H1 (cell line): ENCODE measurements around the gene HK2. TPM values are rescaled to one million over a fixed set of nuclear protein-coding genes. Genes with fewer than 3 reads are reported as not detected.

Experiments used
- CTCF ChIA-PET: fragments of 300-600 bp; sonication (Branson Sonifier 250); formaldehyde crosslinking; loops from one replicate; lab custom pipeline; 2021; ENCODE audit not compliant: partially characterized antibody; lab: Charles Lee
- POLR2A ChIA-PET: fragments of 300-600 bp; sonication (Branson Sonifier 250); formaldehyde crosslinking; loops from one replicate; lab custom pipeline; 2021; ENCODE audit warnings: inconsistent platforms; ENCODE audit not compliant: partially characterized antibody; lab: Charles Lee
- DNase-seq, 2 experiments: peaks; one replicate each; pipeline versions ENCODE4 v3.0.0 to v3.0.0-alpha.2; 2010 to 2022; ENCODE audit warnings: low spot score in 2 of 2, low read depth in 1 of 2, mixed read lengths in 1 of 2
- FAIRE-seq: peaks from 2 replicates; lab custom pipeline; 2011; peaks lifted over from hg19 to GRCh38; lab: Jason Lieb, UNC
- H2AFZ ChIP-seq: 2 replicates; pipeline ENCODE4 v1.8.1; 2012; ENCODE audit warnings: low read length, inconsistent platforms
- H2AK5ac ChIP-seq: 2 replicates; pipeline ENCODE4 v1.6.1; 2013; ENCODE audit warnings: low read depth, low read length
- H2BK120ac ChIP-seq: replicated peaks from 2 replicates; pipeline ENCODE3; 2013; ENCODE audit warnings: low read depth, low read length, inconsistent platforms
- H2BK12ac ChIP-seq: 2 replicates; pipeline ENCODE4 v1.6.1; 2013; ENCODE audit warnings: low read depth, low read length
- H2BK15ac ChIP-seq: 2 replicates; pipeline ENCODE4 v1.6.1; 2013; ENCODE audit warnings: low read length
- H2BK20ac ChIP-seq: 2 replicates; pipeline ENCODE4 v1.6.1; 2013; ENCODE audit warnings: low read length
- H2BK5ac ChIP-seq: 2 replicates; pipeline ENCODE4 v1.6.1; 2013; ENCODE audit warnings: low read depth, low read length
- H3K14ac ChIP-seq: 2 replicates; pipeline ENCODE4 v1.6.1; 2013; ENCODE audit warnings: inconsistent platforms; ENCODE audit not compliant: insufficient read length
- H3K18ac ChIP-seq: 2 replicates; pipeline ENCODE4 v1.6.1; 2013; ENCODE audit warnings: low read length; ENCODE audit errors: extremely low read depth
- H3K23ac ChIP-seq: 2 replicates; pipeline ENCODE4 v1.6.1; 2013; ENCODE audit warnings: inconsistent platforms; ENCODE audit not compliant: insufficient read length
- H3K23me2 ChIP-seq: 2 replicates; pipeline ENCODE4 v1.6.1; 2013; ENCODE audit warnings: low read depth, low read length
- H3K27ac ChIP-seq: 2 replicates; pipeline ENCODE4 v1.6.1; 2011; ENCODE audit warnings: low read depth, low read length, inconsistent platforms
- H3K27me3 ChIP-seq, 4 experiments: replicated peaks in 1 of 4; 1 replicate in 1 of 4; 2 replicates in 3 of 4; pipeline versions ENCODE4 v1.6.1 to v1.8.1; 2011 to 2013; ENCODE audit warnings: low read length in 3 of 4, mild to moderate bottlenecking in 3 of 4, inconsistent platforms in 2 of 4, mixed read lengths in 2 of 4, moderate library complexity in 1 of 4; ENCODE audit not compliant: control insufficient read depth in 3 of 4, insufficient read depth in 3 of 4; ENCODE audit errors: extremely low read depth in 1 of 4
- H3K36me3 ChIP-seq, 4 experiments: 2 replicates each; pipeline versions ENCODE4 v1.6.1 to v1.8.1; 2011 to 2013; ENCODE audit warnings: mild to moderate bottlenecking in 4 of 4, low read length in 3 of 4, moderate library complexity in 2 of 4, control low read depth in 1 of 4, inconsistent platforms in 1 of 4; ENCODE audit not compliant: insufficient read depth in 4 of 4, control insufficient read depth in 2 of 4
- H3K4ac ChIP-seq: replicated peaks from 2 replicates; pipeline ENCODE3; 2013; ENCODE audit warnings: low read length, low read depth, mixed read lengths, inconsistent platforms; ENCODE audit not compliant: insufficient read length
- H3K4me1 ChIP-seq, 4 experiments: replicated peaks in 1 of 4; 1 replicate in 1 of 4; 2 replicates in 3 of 4; pipeline versions ENCODE4 v1.6.1 to v1.8.1; 2011 to 2013; ENCODE audit warnings: low read length in 3 of 4, inconsistent platforms in 2 of 4, mixed read lengths in 1 of 4; ENCODE audit not compliant: insufficient read depth in 4 of 4, control insufficient read depth in 3 of 4
- H3K4me2 ChIP-seq, 2 experiments: 2 replicates each; pipeline versions ENCODE4 v1.6.1 to v1.8.1; 2011 to 2013; ENCODE audit warnings: low read depth in 2 of 2, low read length in 2 of 2, control low read depth in 1 of 2, inconsistent platforms in 1 of 2, mild to moderate bottlenecking in 1 of 2; ENCODE audit not compliant: insufficient read depth in 1 of 2
- H3K4me3 ChIP-seq, 4 experiments: fragments of 200-600, 300-600 bp in 1 of 4; sonication (generic), shearing (Covaris generic), sonication (Bioruptor Twin) in 1 of 4; 2 replicates each; pipeline versions ENCODE4 v1.5.1 to v1.8.1; 2011 to 2016; ENCODE audit warnings: low read length in 4 of 4, low read depth in 3 of 4, control low read depth in 2 of 4, inconsistent platforms in 2 of 4, mild to moderate bottlenecking in 2 of 4, mixed read lengths in 1 of 4, moderate library complexity in 1 of 4; ENCODE audit not compliant: insufficient read depth in 2 of 4; ENCODE audit errors: extremely low read depth in 1 of 4
- H3K56ac ChIP-seq: replicated peaks from 2 replicates; pipeline ENCODE3; 2013; ENCODE audit warnings: low read depth, mild to moderate bottlenecking, mixed read lengths, low read length, inconsistent platforms; ENCODE audit not compliant: insufficient read length
- H3K79me1 ChIP-seq: 2 replicates; pipeline ENCODE4 v1.6.1; 2013; ENCODE audit warnings: low read depth, low read length, control low read depth
- H3K79me2 ChIP-seq, 2 experiments: 2 replicates each; pipeline versions ENCODE4 v1.6.1 to v1.8.1; 2012 to 2013; ENCODE audit warnings: low read length in 2 of 2, mild to moderate bottlenecking in 2 of 2, inconsistent platforms in 1 of 2; ENCODE audit not compliant: insufficient read depth in 2 of 2, control insufficient read depth in 1 of 2
- H3K9ac ChIP-seq, 4 experiments: replicated peaks in 1 of 4; 1 replicate in 1 of 4; 2 replicates in 3 of 4; pipeline versions ENCODE4 v1.6.1 to v1.8.1; 2011 to 2013; ENCODE audit warnings: low read depth in 3 of 4, low read length in 3 of 4, control low read depth in 2 of 4, mild to moderate bottlenecking in 2 of 4, moderate library complexity in 2 of 4, inconsistent platforms in 1 of 4; ENCODE audit errors: extremely low read depth in 1 of 4
- H3K9me3 ChIP-seq, 2 experiments: 2 replicates each; pipeline versions ENCODE4 v1.6.1 to v1.8.1; 2012 to 2013; ENCODE audit warnings: mild to moderate bottlenecking in 2 of 2, moderate library complexity in 2 of 2, control low read depth in 1 of 2, inconsistent platforms in 1 of 2, low read depth in 1 of 2, low read length in 1 of 2, mixed read lengths in 1 of 2; ENCODE audit not compliant: insufficient read depth in 2 of 2
- H4K20me1 ChIP-seq, 2 experiments: replicated peaks in 1 of 2; 2 replicates each; pipeline versions ENCODE3 to v1.8.1; 2011 to 2013; ENCODE audit warnings: inconsistent platforms in 2 of 2, low read length in 2 of 2, mild to moderate bottlenecking in 1 of 2; ENCODE audit not compliant: insufficient read depth in 2 of 2, control insufficient read depth in 1 of 2
- H4K5ac ChIP-seq: 2 replicates; pipeline ENCODE4 v1.6.1; 2013; ENCODE audit warnings: low read length, low read depth, mixed read lengths, inconsistent platforms; ENCODE audit not compliant: insufficient read length
- H4K8ac ChIP-seq: 2 replicates; pipeline ENCODE4 v1.8.0; 2013; ENCODE audit warnings: mild to moderate bottlenecking, moderate library complexity, low read length, inconsistent platforms; ENCODE audit not compliant: insufficient read depth; ENCODE audit errors: extremely low read depth
- H4K91ac ChIP-seq: replicated peaks from 2 replicates; pipeline ENCODE3; 2013; ENCODE audit warnings: low read length, mixed read lengths, inconsistent platforms; ENCODE audit not compliant: insufficient read length
- CEBPB ChIP-seq: IDR thresholded peaks from 2 replicates; pipeline ENCODE4 v1.6.1; 2012; ENCODE audit warnings: low read depth, low read length
- FOSL1 ChIP-seq: IDR thresholded peaks from 2 replicates; pipeline ENCODE4 v1.6.1; 2011; ENCODE audit warnings: mild to moderate bottlenecking, low read depth, low read length, moderate library complexity; ENCODE audit not compliant: insufficient read depth
- SP1 ChIP-seq: IDR thresholded peaks from 2 replicates; pipeline ENCODE4 v1.6.1; 2011; ENCODE audit warnings: low read depth, low read length
- TAF7 ChIP-seq: optimal IDR thresholded peaks from 2 replicates; pipeline ENCODE3; 2011; ENCODE audit warnings: low read depth, mild to moderate bottlenecking, inconsistent platforms, low read length, moderate library complexity, borderline replicate concordance
- WGBS, 2 experiments: shearing (Covaris generic) in 1 of 2; methylation state at CpG; one replicate each; pipeline versions ENCODE4 v1.1.6 to v1.1.7; 2013 to 2015; ENCODE audit warnings: low lambda C conversion rate in 2 of 2, mixed read lengths in 2 of 2, inconsistent platforms in 1 of 2, low coverage in 1 of 2, missing lambda C conversion rate in 1 of 2; ENCODE audit not compliant: insufficient replicate concordance in 2 of 2, insufficient coverage in 1 of 2, insufficient read length in 1 of 2; ENCODE audit errors: extremely low coverage in 1 of 2, missing lambda C conversion rate in 1 of 2; 5-methylcytosine and 5-hydroxymethylcytosine counted together
- polyA plus RNA-seq, 7 experiments: library from polyadenylated mRNA; depleted of rRNA in 3 of 7; stranded (reverse) in 5 of 7; unstranded in 2 of 7; fragments of >200 nt in 5 of 7; fragments of 200-250 nt in 2 of 7; gene quantifications; 1 replicate in 5 of 7; 2 replicates in 1 of 7; 4 replicates in 1 of 7; pipeline versions ENCODE4 v1.2.1 to v1.2.3, GENCODE V29; 2011 to 2013; ENCODE audit warnings: missing spikeins in 2 of 7, mixed read lengths in 2 of 7
- total RNA-seq: library from RNA; stranded (reverse); fragmentation: NEBNext Ultra II Directional; extraction: Animal tissue kit (Norgen Biotek cat#: 25700); gene quantifications from 2 replicates; pipeline ENCODE4 v1.2.1, GENCODE V29; 2021

Gene HK2
- total and polyA plus RNA-seq, 2 of the 8 experiments (the other 6 are each of a cell fraction or from before 2014, with no cell fraction given): 22.1 to 61.9 TPM

DNA sequence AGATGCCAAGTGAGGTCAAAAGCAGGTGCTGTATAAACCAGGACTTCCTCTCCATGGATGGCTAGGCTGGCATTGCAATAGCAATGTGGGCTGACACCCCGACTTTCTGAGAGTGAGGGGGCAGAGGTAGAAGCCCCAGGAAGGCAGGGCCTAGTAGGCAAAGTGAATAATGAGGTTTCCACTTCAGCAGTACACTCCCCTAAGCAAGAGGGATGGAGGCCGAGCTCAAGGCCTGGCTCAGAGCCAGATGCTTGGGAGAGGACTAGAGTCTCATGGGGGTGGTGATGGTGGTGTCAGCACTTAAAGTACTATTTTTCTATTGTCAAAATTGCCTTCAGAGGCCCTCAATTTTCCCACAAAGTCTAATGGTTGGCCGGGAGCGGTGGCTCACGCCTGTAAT, 41.6 kb upstream of the HK2 start:
- no peaks in the 10 kb centered on the region for H3K4me1 ChIP-seq
- H2AFZ ChIP-seq: no peak overlapping the region
- H4K8ac ChIP-seq: no peak overlapping the region
- no peak overlapping the region for H3K23ac ChIP-seq
- ChIA-PET CTCF (no interaction called here), POLR2A (interaction anchor here (1.3 kb wide), 1 partner anchor 14 kb away, joined by 3 read pairs; no protein-coding TSS in a partner anchor)
- no peaks in the 10 kb centered on the region for H3K36me3 ChIP-seq
- H3K27me3 ChIP-seq: no peaks in the 10 kb centered on the region
- H3K14ac ChIP-seq: no peak overlapping the region
- WGBS, 2 experiments: 92% methylated on average over 5 of the region's 5 CpGs; no CpG with 5 or more reads in 1 of the 2 experiments
- H2BK12ac ChIP-seq: no peak overlapping the region
- no peak overlapping the region for H3K4ac ChIP-seq
- no peak overlapping the region for H2BK5ac ChIP-seq
- H2BK120ac ChIP-seq: no peak overlapping the region
- H3K4me3 ChIP-seq: no peak overlapping the region
- H4K5ac ChIP-seq: no peak overlapping the region
- no peak overlapping the region for H3K56ac ChIP-seq
- H3K18ac ChIP-seq: no peak overlapping the region
- H4K91ac ChIP-seq: no peak overlapping the region
- no peak overlapping the region for H3K4me2 ChIP-seq
- no peaks in the 10 kb centered on the region for H4K20me1 ChIP-seq
- FAIRE-seq (no peak), DNase-seq (peak in 1 of 2 experiments; percentile 24)
- no peak overlapping the region for H2AK5ac ChIP-seq
- no peak overlapping the region for H3K9ac ChIP-seq
- peaks cover 6 to 13% of the 10 kb centered on the region in 2 experiments; a peak in 3 of 4 replicates for H3K9me3 ChIP-seq
- no peaks in the 10 kb centered on the region for H3K79me1 ChIP-seq
- H3K79me2 ChIP-seq: no peaks in the 10 kb centered on the region
- no peak for TF ChIP-seq FOSL1
- TF ChIP-seq CEBPB: no peak
- TF ChIP-seq TAF7: no peak
- no peak for TF ChIP-seq SP1
- no peak overlapping the region for H2BK15ac ChIP-seq
- H3K23me2 ChIP-seq: no peaks in the 10 kb centered on the region
- H2BK20ac ChIP-seq: no peak overlapping the region
- no peak overlapping the region for H3K27ac ChIP-seq
